Heart left ventricle (tissue), 16 donors: Measurements from ENCODE around the gene HERC2. TPM values are rescaled to one million over a fixed set of nuclear protein-coding genes. Genes with fewer than 3 reads are reported as not detected.
"Not testable (repeated sequence)": the region's sequence is repeated elsewhere in the genome, so short reads cannot be mapped to it uniquely, and the experiment has no call there.

Source experiments
- ATAC-seq, 4 donors: fragments of 200-7000 bp; cut with Tn5 transposase; one replicate each; pipeline ENCODE4 v1.9.1; 2020 to 2022; ENCODE audit warnings: moderate library complexity in 4 of 4, mild to moderate bottlenecking in 3 of 4, moderate number of reproducible peaks in 1 of 4
- DNase-seq, 5 donors: peaks; one replicate each; pipeline ENCODE4 v3.0.0-alpha.2; 2020
- H3K27ac ChIP-seq, 12 donors: fragments of 200-600 bp; sonication (generic) in 4 of 12; one replicate each; pipeline versions ENCODE4 v1.5.0 to v1.8.0; 2016 to 2022; ENCODE audit warnings: mild to moderate bottlenecking in 2 of 12
- H3K27me3 ChIP-seq, 9 donors: fragments of 200-600 bp; sonication (generic) in 2 of 9; one replicate each; pipeline versions ENCODE4 v1.5.1 to v1.8.0; 2016 to 2022; ENCODE audit warnings: mild to moderate bottlenecking in 3 of 9
- H3K36me3 ChIP-seq, 9 donors: fragments of 200-600 bp; sonication (generic) in 2 of 9; one replicate each; pipeline versions ENCODE4 v1.5.0 to v1.8.0; 2018 to 2022; ENCODE audit warnings: mild to moderate bottlenecking in 2 of 9
- H3K4me1 ChIP-seq, 12 donors: fragments of 200-600 bp; sonication (generic) in 4 of 12; one replicate each; pipeline versions ENCODE4 v1.5.0 to v1.8.0; 2016 to 2022; ENCODE audit warnings: mild to moderate bottlenecking in 3 of 12
- H3K4me3 ChIP-seq, 12 donors: fragments of 200-600 bp; sonication (generic) in 4 of 12; one replicate each; pipeline versions ENCODE4 v1.5.0 to v1.8.0; 2017 to 2022; ENCODE audit warnings: mild to moderate bottlenecking in 9 of 12, moderate library complexity in 4 of 12
- H3K9me3 ChIP-seq, 12 donors: fragments of 200-600 bp; sonication (generic) in 4 of 12; one replicate each; pipeline versions ENCODE4 v1.5.0 to v1.8.0; 2016 to 2022; ENCODE audit warnings: mild to moderate bottlenecking in 1 of 12
- CTCF ChIP-seq, 12 donors: fragments of 200-600 bp; sonication (generic) in 4 of 12; IDR thresholded peaks; one replicate each; pipeline versions ENCODE4 v1.5.0 to v1.8.0; 2018 to 2022; ENCODE audit warnings: antibody characterized with exemption in 12 of 12, mild to moderate bottlenecking in 5 of 12
- POLR2A ChIP-seq, 2 donors: fragments of 450-650 bp; IDR thresholded peaks; one replicate each; pipeline ENCODE4 v1.6.1; 2017; ENCODE audit warnings: antibody characterized with exemption in 2 of 2, mild to moderate bottlenecking in 2 of 2, moderate library complexity in 2 of 2
- WGBS, 4 donors: extraction: QIAGEN DNeasy Blood & Tissue Kit in 2 of 4; methylation state at CpG; one replicate each; pipeline versions ENCODE4 v1.1.5 to v1.1.7; 2013 to 2018; 5-methylcytosine and 5-hydroxymethylcytosine counted together
- intact Hi-C, 10 donors: fragments of 100-400 bp; cut with DNase I; formaldehyde crosslinking; loops; one replicate each; pipeline versions ENCODE4 v1.11.1 to v1.14.2; 2022
- polyA plus RNA-seq, 2 donors: library from polyadenylated mRNA; stranded (reverse); fragments of 200-250 nt; gene quantifications; one replicate each; pipeline ENCODE4 v1.2.3, GENCODE V29; 2013
- total RNA-seq, 9 donors: library from RNA; depleted of rRNA in 2 of 9; stranded (reverse); fragments of >200 nt in 2 of 9; fragmentation: NEBNext Ultra II Directional in 3 of 9; extraction: Animal tissue kit (Norgen Biotek cat#: 25700) in 3 of 9; gene quantifications; one replicate each; pipeline versions ENCODE4 v1.1.0 to v1.2.4, GENCODE V29; 2016 to 2023
- donor health status: ischemic (EF 13 %, LVEDD 7.1; RV severe dilation, severe dysfunction).
- donor health status: healthy with polysubstance abuse.
- donor health status: DM: no; HTN: yes; CAD: no.
- donor health status: DM: no; HTN: no; CAD: no.
- donor health status: ischemic (EF 25% LVEDD 6.9; RV normal size, moderate dysfunction).
- donor health status: ischemic (EF 25% LVEDD 5.7; RV mildly dilated, moderate dysfunction).
- donor health status: healthy.
- donor health status: DM: yes; HTN: yes; CAD: no.
- donor health status: ischemic (EF 35%, LVEDD 5.7; RV mildly dilated, moderate dysfunction).
- donor health status: nonischemic (EF 11% LVEDD 7.7; RV severe dilation, severe dysfunction).
- donor health status: DM: yes; HTN: yes; CAD: no.
- donor health status: PGD.
- donor health status: ischemic (EF 29% LVEDD 5.4; RV normal size, mild dysfunction).
- donor health status: nonischemic (EF 23%, LVEDD 6.1; RV moderate dilation, normal function).

HERC2 gene
- total and polyA plus RNA-seq, 11 donors = 25.9 to 70.5 (median 59.0) TPM

- ATAC-seq = no peak
- TF ChIP-seq POLR2A (IDR thresholded peaks at IDR 0.05) = no peak
- TF ChIP-seq CTCF (IDR thresholded peaks at IDR 0.05) = no peak
These were observed 174.2 kb downstream of the HERC2 start for GRCh38 chr15:28147801-28148200.

GRCh38 chr15:28145419-28145818 lies 176.6 kb downstream of the HERC2 start:
- H3K4me3 ChIP-seq, H3K4me1 ChIP-seq, ATAC-seq, DNase-seq, intact Hi-C loops, H3K27me3 ChIP-seq, H3K27ac ChIP-seq: not testable (repeated sequence)
- peaks cover 0 to 65% (median 59%) of the 10 kb centered on the region in 9 donors for H3K36me3 ChIP-seq
- WGBS, 4 donors = 89 to 95% (median 92%) methylated on average over 4 of the region's 4 CpGs
- H3K9me3 ChIP-seq = peaks cover 0 to 20% (median 0%) of the 10 kb centered on the region in 12 donors

More at GRCh38 chr15:28147801-28148200, 174.2 kb downstream of the HERC2 start:
- Histone ChIP-seq H3K4me1 (no peaks in the 10 kb centered on the region), H3K9me3 (peaks cover 0 to 24% (median 0%) of the 10 kb centered on the region in 12 donors), H3K36me3 (peaks cover 0 to 58% (median 42%) of the 10 kb centered on the region in 9 donors), H3K4me3 (no peak overlapping the region), H3K27me3 (no peaks in the 10 kb centered on the region), H3K27ac (no peak overlapping the region)
- DNase-seq = no peak
- intact Hi-C loops = no loop called here
- 94 to 95% (median 95%) methylated on average over 3 of the region's 3 CpGs for WGBS, 4 donors

GRCh38 chr15:28140062-28140461 lies 181.9 kb downstream of the HERC2 start:
- no peaks in the 10 kb centered on the region for H3K4me1 ChIP-seq
- WGBS, 4 donors = 92 to 97% (median 94%) methylated on average over 6 of the region's 6 CpGs
- no peaks in the 10 kb centered on the region for H3K9me3 ChIP-seq
- no peak for ATAC-seq
- intact Hi-C loops = no loop called here
- no peak overlapping the region for H3K4me3 ChIP-seq
- H3K27me3 ChIP-seq = no peaks in the 10 kb centered on the region
- DNase-seq = no peak
- H3K36me3 ChIP-seq = peaks cover 0 to 82% (median 59%) of the 10 kb centered on the region in 9 donors
- H3K27ac ChIP-seq = no peak overlapping the region
- TF ChIP-seq POLR2A (IDR thresholded peaks at IDR 0.05) (no peak), CTCF (IDR thresholded peaks at IDR 0.05) (no peak)

- ATAC-seq, intact Hi-C loops, DNase-seq: not testable (repeated sequence)
These were observed 184.5 kb downstream of the HERC2 start for GRCh38 chr15:28137408-28138039.

GRCh38 chr15:28136236-28136904 lies 185.6 kb downstream of the HERC2 start:
- ATAC-seq, H3K4me3 ChIP-seq, H3K27me3 ChIP-seq, H3K9me3 ChIP-seq, H3K27ac ChIP-seq, intact Hi-C loops: not testable (repeated sequence)
- peaks cover under 1 to 77% (median 49%) of the 10 kb centered on the region in 9 donors for H3K36me3 ChIP-seq
- DNase-seq = peak in 1 of 5 donors; percentile 20
- peaks cover 0 to 13% (median 0%) of the 10 kb centered on the region in 12 donors for H3K4me1 ChIP-seq
- WGBS, 4 donors = 74 to 86% (median 81%) methylated on average over 6 of the region's 6 CpGs

More at GRCh38 chr15:28137408-28138039, 184.5 kb downstream of the HERC2 start:
- not testable (repeated sequence) for H3K4me3 ChIP-seq, H3K27ac ChIP-seq, H3K27me3 ChIP-seq, H3K9me3 ChIP-seq
- peaks cover 0 to 77% (median 49%) of the 10 kb centered on the region in 9 donors for H3K36me3 ChIP-seq
- 80 to 86% (median 83%) methylated on average over 9 of the region's 9 CpGs for WGBS, 4 donors
- peaks cover 0 to 13% (median 0%) of the 10 kb centered on the region in 12 donors for H3K4me1 ChIP-seq
